Stimulated activated CD4-positive, alpha-beta T cell treated with anti-CD3 and anti-CD28 coated beads, Interleukin-1b, Interleukin-23, amount 100 ng/mL, for 48 hours (primary cell): ENCODE measurements around the gene ASCC2.

Experiments
- DNase-seq: peaks from one replicate; pipeline ENCODE4 v3.0.0-alpha.2; 2020

Gene ASCC2

GRCh38 chr22:29750559-29751538 lies 87.2 kb downstream of the ASCC2 start:
- peak; percentile 9 for DNase-seq

- no peak for DNase-seq
Observed at GRCh38 chr22:29750029-29750428, 88.0 kb downstream of the ASCC2 start.

- DNase-seq, result no peak
Observed at GRCh38 chr22:29748248-29748893, 89.7 kb downstream of the ASCC2 start.

GRCh38 chr22:29747832-29748231 lies 90.2 kb downstream of the ASCC2 start:
- DNase-seq, result no peak

GRCh38 chr22:29744902-29745301 lies 93.2 kb downstream of the ASCC2 start:
- DNase-seq, result no peak

GRCh38 chr22:29742326-29742725 lies 95.7 kb downstream of the ASCC2 start:
- DNase-seq, result no peak

- DNase-seq, result no peak
Observed at GRCh38 chr22:29741926-29742325, 96.1 kb downstream of the ASCC2 start.

GRCh38 chr22:29740216-29740615 lies 97.9 kb downstream of the ASCC2 start:
- DNase-seq, result no peak

- no peak for DNase-seq
Observed at GRCh38 chr22:29739346-29739875, 98.7 kb downstream of the ASCC2 start.
